Endothelial cell of umbilical vein (primary cell): ENCODE measurements around the gene FMN2. TPM values are rescaled to one million over a fixed set of nuclear protein-coding genes. Genes with fewer than 3 reads are reported as not detected.

Experiments
- BruUV-seq: library from RNA; stranded (reverse); fragments of 400-500 nt; replicated peaks from 2 replicates; lab custom pipeline; 2021; lab: Mats Ljungman, UMichigan
- CTCF ChIA-PET: fragments of 300-600, 350-600 bp; sonication (Branson Sonifier 250); formaldehyde crosslinking; loops from one replicate; lab custom pipeline; 2021; ENCODE audit warnings: antibody characterized with exemption, inconsistent platforms; lab: Charles Lee
- POLR2A ChIA-PET: fragments of 300-600, 350-600 bp; sonication (Branson Sonifier 250); formaldehyde crosslinking; loops from one replicate; lab custom pipeline; 2021; ENCODE audit warnings: antibody characterized with exemption, inconsistent platforms; lab: Charles Lee
- DNase-seq: peaks from one replicate; pipeline ENCODE4 v3.0.0-alpha.2; 2011; ENCODE audit warnings: low read depth, low spot score
- FAIRE-seq: peaks from 2 replicates; lab custom pipeline; 2011; peaks lifted over from hg19 to GRCh38; lab: Jason Lieb, UNC
- H2AFZ ChIP-seq: 2 replicates; pipeline ENCODE4 v1.6.0; 2012; ENCODE audit warnings: low read depth, low read length, control low read depth, inconsistent platforms
- H3K27ac ChIP-seq: 2 replicates; pipeline ENCODE4 v1.5.1; 2011; ENCODE audit warnings: low read depth, mild to moderate bottlenecking, control low read depth, low read length, moderate library complexity; ENCODE audit not compliant: insufficient read depth
- H3K27me3 ChIP-seq, 2 experiments: 2 replicates each; pipeline versions ENCODE4 v1.6.0 to v1.6.1; 2011; ENCODE audit warnings: low read length in 2 of 2, mixed read lengths in 1 of 2; ENCODE audit not compliant: control insufficient read depth in 2 of 2, insufficient read depth in 2 of 2
- H3K36me3 ChIP-seq, 2 experiments: 2 replicates in 1 of 2; 3 replicates in 1 of 2; pipeline ENCODE4 v1.5.1; 2011; ENCODE audit warnings: low read length in 2 of 2, mild to moderate bottlenecking in 1 of 2, moderate library complexity in 1 of 2; ENCODE audit not compliant: control insufficient read depth in 2 of 2, insufficient read depth in 2 of 2; ENCODE audit errors: extremely low read depth in 1 of 2
- H3K4me1 ChIP-seq: 3 replicates; pipeline ENCODE4 v1.5.1; 2011; ENCODE audit warnings: mild to moderate bottlenecking, low read length; ENCODE audit not compliant: control insufficient read depth, insufficient read depth; ENCODE audit errors: extremely low read depth
- H3K4me2 ChIP-seq: 2 replicates; pipeline ENCODE4 v1.6.1; 2011; ENCODE audit warnings: low read length, control low read depth, mixed read lengths; ENCODE audit not compliant: insufficient read depth
- H3K4me3 ChIP-seq, 3 experiments: fragments of 200-600 bp in 1 of 3; sonication (generic), shearing (Covaris generic) in 1 of 3; replicated peaks in 1 of 3; 2 replicates each; pipeline ENCODE4 v1.5.1; 2011 to 2016; ENCODE audit warnings: control low read depth in 3 of 3, low read length in 3 of 3, mild to moderate bottlenecking in 2 of 3, inconsistent platforms in 1 of 3, low read depth in 1 of 3, moderate library complexity in 1 of 3; ENCODE audit not compliant: insufficient read depth in 1 of 3
- H3K79me2 ChIP-seq: 2 replicates; pipeline ENCODE4 v1.6.0; 2012; ENCODE audit warnings: low read length, inconsistent platforms; ENCODE audit not compliant: control insufficient read depth, insufficient read depth
- H3K9ac ChIP-seq: replicated peaks from 2 replicates; pipeline ENCODE3; 2011; ENCODE audit warnings: low read length, control low read depth; ENCODE audit not compliant: insufficient read depth; ENCODE audit errors: extremely low read depth
- H3K9me1 ChIP-seq: replicated peaks from 3 replicates; pipeline ENCODE4 v1.6.0; 2011; ENCODE audit warnings: mild to moderate bottlenecking, low read length; ENCODE audit not compliant: control insufficient read depth, insufficient read depth; ENCODE audit errors: extremely low read depth
- H3K9me3 ChIP-seq: replicated peaks from 2 replicates; pipeline ENCODE4 v1.5.1; 2012; ENCODE audit warnings: low read length, inconsistent platforms; ENCODE audit not compliant: control insufficient read depth, insufficient read depth
- H4K20me1 ChIP-seq: replicated peaks from 2 replicates; pipeline ENCODE3; 2011; ENCODE audit warnings: mild to moderate bottlenecking, low read length; ENCODE audit not compliant: control insufficient read depth, insufficient read depth; ENCODE audit errors: extremely low read depth
- CTCF ChIP-seq, 2 donors: IDR thresholded peaks; 1 replicate in 1 of 2; 2 replicates in 1 of 2; pipeline ENCODE4 v1.5.1; 2011; ENCODE audit warnings: low read length in 2 of 2, mild to moderate bottlenecking in 2 of 2, moderate library complexity in 2 of 2, control low read depth in 1 of 2, inconsistent platforms in 1 of 2, low read depth in 1 of 2; ENCODE audit not compliant: insufficient read depth in 1 of 2; ENCODE audit errors: extremely low read depth in 1 of 2
- EZH2 ChIP-seq: IDR thresholded peaks from 2 replicates; pipeline ENCODE4 v1.6.1; 2012; ENCODE audit warnings: borderline replicate concordance, low read depth, mild to moderate bottlenecking, moderate library complexity, low read length, inconsistent platforms; ENCODE audit not compliant: severe bottlenecking
- FOS ChIP-seq: IDR thresholded peaks from 2 replicates; pipeline ENCODE4 v1.6.1; 2011; ENCODE audit warnings: mild to moderate bottlenecking, low read length, moderate library complexity, borderline replicate concordance; ENCODE audit not compliant: insufficient read depth
- GATA2 ChIP-seq: IDR thresholded peaks from 2 replicates; pipeline ENCODE4 v1.7.0; 2011; ENCODE audit warnings: low read depth, mild to moderate bottlenecking, moderate library complexity, mixed read lengths, low read length; ENCODE audit not compliant: insufficient read length, insufficient read depth
- JUN ChIP-seq: IDR thresholded peaks from 2 replicates; pipeline ENCODE4 v1.6.1; 2011; ENCODE audit warnings: borderline replicate concordance, low read depth; ENCODE audit not compliant: insufficient read length, insufficient read depth
- MYC ChIP-seq: IDR thresholded peaks from one replicate; pipeline ENCODE4 v1.6.1; 2011; ENCODE audit warnings: mild to moderate bottlenecking, low read depth, low read length
- POLR2A ChIP-seq: IDR thresholded peaks from 2 replicates; pipeline ENCODE4 v1.6.1; 2012; ENCODE audit warnings: low read depth, mild to moderate bottlenecking, control low read depth, low read length
- POLR2AphosphoS5 ChIP-seq: IDR thresholded peaks from 2 replicates; pipeline ENCODE4 v1.6.1; 2012; ENCODE audit warnings: low read depth, mild to moderate bottlenecking, control low read depth, low read length, moderate library complexity; ENCODE audit not compliant: insufficient read depth
- dilution Hi-C: fragments of 300-500 bp; cut with MboI; formaldehyde crosslinking; loops from one replicate; pipeline ENCODE4 v1.15.0; 2019; ENCODE audit warnings: low sequenced_read_pairs; ENCODE audit not compliant: extremely low pct_ligation_motif_present
- intact Hi-C: fragments of 100-400 bp; cut with micrococcal nuclease; formaldehyde crosslinking; loops from one replicate; pipeline ENCODE4 v1.10.0; 2022
- polyA plus RNA-seq, 4 experiments: library from polyadenylated mRNA; depleted of rRNA in 3 of 4; stranded (reverse) in 3 of 4; unstranded in 1 of 4; fragments of >200 nt; gene quantifications; 2 replicates each; pipeline versions ENCODE4 v1.2.1 to v1.2.3, GENCODE V29; 2011 to 2012; ENCODE audit warnings: missing spikeins in 1 of 4
- total RNA-seq: library from RNA; stranded (reverse); gene quantifications from 2 replicates; pipeline ENCODE4 v1.2.3, GENCODE V29; 2021
- TF ChIP-seq, protein P1 (sequence below): IDR thresholded peaks from 2 replicates; pipeline ENCODE4 v1.6.1; 2011; ENCODE audit not compliant: insufficient read depth, insufficient read length

Gene FMN2
- total and polyA plus RNA-seq, 2 donors (not counting 3 experiments of a cell fraction or from before 2014, with no cell fraction given) = not detected

GRCh38 chr1:240244968-240245628 is 153.4 kb downstream of the FMN2 start:
- no peaks in the 10 kb centered on the region for H3K36me3 ChIP-seq
- H3K79me2 ChIP-seq = no peaks in the 10 kb centered on the region
- H3K9me3 ChIP-seq = peaks cover 2% of the 10 kb centered on the region
- H3K27me3 ChIP-seq = no peaks in the 10 kb centered on the region
- no peak overlapping the region for H3K4me2 ChIP-seq
- DNase-seq = no peak
- intact Hi-C loops (no loop called here), dilution Hi-C loops (no loop called here)
- POLR2A ChIA-PET = no interaction called here
- no peak for TF ChIP-seq CTCF (IDR thresholded peaks at IDR 0.05; ENCODE audit: extremely low read depth in 1 of 2, insufficient read depth in 1 of 2, low read depth in 1 of 2, low read length in 2 of 2)
- no peak for TF ChIP-seq EZH2
- TF ChIP-seq FOS = no peak
- TF ChIP-seq JUN = no peak
- CTCF ChIA-PET = no interaction called here
- no peaks in the 10 kb centered on the region for H3K4me1 ChIP-seq
- BruUV-seq = no TSS peak
- H3K4me3 ChIP-seq = no peak overlapping the region
- no peak overlapping the region for H2AFZ ChIP-seq
- no peak overlapping the region for H3K27ac ChIP-seq
- FAIRE-seq = no peak
- no peak overlapping the region for H3K9ac ChIP-seq
- no peaks in the 10 kb centered on the region for H3K9me1 ChIP-seq
- no peaks in the 10 kb centered on the region for H4K20me1 ChIP-seq

GRCh38 chr1:240245629-240246020 is 153.9 kb downstream of the FMN2 start:
- Histone ChIP-seq H3K9me3 (peaks cover 1% of the 10 kb centered on the region), H3K9ac (no peak overlapping the region), H3K27ac (no peak overlapping the region), H3K4me3 (no peak overlapping the region), H3K27me3 (no peaks in the 10 kb centered on the region), H3K4me1 (no peaks in the 10 kb centered on the region), H4K20me1 (no peaks in the 10 kb centered on the region), H3K9me1 (no peaks in the 10 kb centered on the region), H3K36me3 (no peaks in the 10 kb centered on the region), H2AFZ (no peak overlapping the region), H3K4me2 (no peak overlapping the region), H3K79me2 (no peaks in the 10 kb centered on the region)
- BruUV-seq = no TSS peak
- DNase-seq = no peak
- intact Hi-C loops = no loop called here
- TF ChIP-seq MYC (no peak), JUN (no peak), POLR2A (no peak), POLR2AphosphoS5 (no peak), EZH2 (no peak), CTCF (IDR thresholded peaks at IDR 0.05; ENCODE audit: extremely low read depth in 1 of 2, insufficient read depth in 1 of 2, low read depth in 1 of 2, low read length in 2 of 2) (no peak), FOS (no peak), GATA2 (no peak)
- TF ChIP-seq, protein P1, sequence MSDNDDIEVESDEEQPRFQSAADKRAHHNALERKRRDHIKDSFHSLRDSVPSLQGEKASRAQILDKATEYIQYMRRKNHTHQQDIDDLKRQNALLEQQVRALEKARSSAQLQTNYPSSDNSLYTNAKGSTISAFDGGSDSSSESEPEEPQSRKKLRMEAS = no peak
- FAIRE-seq = no peak
- dilution Hi-C loops = no loop called here
- CTCF ChIA-PET = no interaction called here
- POLR2A ChIA-PET = no interaction called here
